Trophoblast cell (in vitro differentiated cells and primary cell): ENCODE data around the gene TEX44.
A peak's percentile ranks its signal among the peaks of the same experiment; 100 is the strongest.
"Not testable (repeated sequence)": the region's sequence is repeated elsewhere in the genome, so short reads cannot be mapped to it uniquely, and the experiment has no call there.

ENCODE experiments used
- DNase-seq, 2 donors: peaks; one replicate each; pipeline ENCODE4 v3.0.0-alpha.2; 2016
- H2AFZ ChIP-seq: 2 replicates; pipeline ENCODE4 v1.6.1; 2013; ENCODE audit warnings: low read length, moderate library complexity, mild to moderate bottlenecking; ENCODE audit not compliant: insufficient read depth, poor library complexity
- H2AK5ac ChIP-seq: 2 replicates; pipeline ENCODE4 v1.6.1; 2013; ENCODE audit warnings: mild to moderate bottlenecking, low read length
- H2BK120ac ChIP-seq: 2 replicates; pipeline ENCODE4 v1.6.1; 2013; ENCODE audit warnings: low read length, mild to moderate bottlenecking, moderate library complexity; ENCODE audit not compliant: insufficient read depth, poor library complexity
- H2BK12ac ChIP-seq: 2 replicates; pipeline ENCODE4 v1.6.1; 2013; ENCODE audit warnings: mild to moderate bottlenecking, low read length, moderate library complexity
- H2BK5ac ChIP-seq: 2 replicates; pipeline ENCODE4 v1.6.1; 2013; ENCODE audit warnings: low read length, low read depth, moderate library complexity, mild to moderate bottlenecking; ENCODE audit not compliant: poor library complexity
- H3K14ac ChIP-seq: 2 replicates; pipeline ENCODE4 v1.6.1; 2013; ENCODE audit warnings: mild to moderate bottlenecking, low read length
- H3K18ac ChIP-seq: 2 replicates; pipeline ENCODE4 v1.6.1; 2013; ENCODE audit warnings: mild to moderate bottlenecking, low read length
- H3K23ac ChIP-seq: 2 replicates; pipeline ENCODE4 v1.6.1; 2013; ENCODE audit warnings: low read length
- H3K27ac ChIP-seq: 2 replicates; pipeline ENCODE4 v1.5.1; 2013; ENCODE audit warnings: low read depth, mild to moderate bottlenecking, inconsistent platforms, low read length, moderate library complexity
- H3K27me3 ChIP-seq: 2 replicates; pipeline ENCODE4 v1.6.1; 2013; ENCODE audit warnings: inconsistent platforms, mild to moderate bottlenecking, low read length, moderate library complexity; ENCODE audit not compliant: insufficient read depth
- H3K36me3 ChIP-seq, 2 experiments: 1 replicate in 1 of 2; 2 replicates in 1 of 2; pipeline ENCODE4 v1.6.1; 2013; ENCODE audit warnings: low read length in 2 of 2, mild to moderate bottlenecking in 2 of 2, moderate library complexity in 1 of 2; ENCODE audit not compliant: insufficient read depth in 2 of 2, control insufficient read depth in 1 of 2
- H3K4ac ChIP-seq: 2 replicates; pipeline ENCODE4 v1.6.1; 2013; ENCODE audit warnings: low read depth, mild to moderate bottlenecking, low read length, moderate library complexity
- H3K4me1 ChIP-seq, 2 experiments: 1 replicate in 1 of 2; 2 replicates in 1 of 2; pipeline ENCODE4 v1.6.1; 2013; ENCODE audit warnings: low read length in 2 of 2, mild to moderate bottlenecking in 2 of 2, moderate library complexity in 1 of 2; ENCODE audit not compliant: insufficient read depth in 2 of 2, control insufficient read depth in 1 of 2
- H3K4me2 ChIP-seq: 2 replicates; pipeline ENCODE4 v1.6.1; 2013; ENCODE audit warnings: inconsistent platforms, mild to moderate bottlenecking, low read length, moderate library complexity
- H3K4me3 ChIP-seq: 2 replicates; pipeline ENCODE4 v1.5.1; 2013; ENCODE audit warnings: mild to moderate bottlenecking, low read depth, low read length, inconsistent platforms
- H3K79me1 ChIP-seq: one replicate; pipeline ENCODE4 v1.6.1; 2013; ENCODE audit warnings: low read length
- H3K79me2 ChIP-seq: 2 replicates; pipeline ENCODE4 v1.6.1; 2013; ENCODE audit warnings: low read length, mild to moderate bottlenecking; ENCODE audit not compliant: control insufficient read depth, insufficient read depth, poor library complexity
- H3K9ac ChIP-seq: 2 replicates; pipeline ENCODE4 v1.6.1; 2013; ENCODE audit warnings: mild to moderate bottlenecking, low read length
- H3K9me3 ChIP-seq: 2 replicates; pipeline ENCODE4 v1.6.1; 2013; ENCODE audit warnings: low read depth, mild to moderate bottlenecking, control low read depth, inconsistent platforms, low read length; ENCODE audit not compliant: insufficient read depth
- H4K12ac ChIP-seq: 2 replicates; pipeline ENCODE4 v1.6.1; 2013; ENCODE audit warnings: low read depth, mild to moderate bottlenecking, low read length, moderate library complexity
- H4K8ac ChIP-seq: 2 replicates; pipeline ENCODE4 v1.6.1; 2013; ENCODE audit warnings: low read depth, mild to moderate bottlenecking, low read length, moderate library complexity
- H4K91ac ChIP-seq: one replicate; pipeline ENCODE4 v1.6.1; 2013; ENCODE audit warnings: low read depth, mild to moderate bottlenecking, low read length, moderate library complexity
- WGBS: extraction: QIAGEN DNeasy Blood & Tissue Kit; methylation state at CpG from one replicate; pipeline ENCODE4 v1.1.7; 2013; ENCODE audit warnings: missing lambda C conversion rate; ENCODE audit not compliant: insufficient read length, insufficient coverage; ENCODE audit errors: extremely low coverage; 5-methylcytosine and 5-hydroxymethylcytosine counted together

Gene TEX44

GRCh38 chr2:231554748-231555545 lies 37.7 kb upstream of the TEX44 start:
- Histone ChIP-seq H2BK5ac (no peak overlapping the region), H3K4me1 (no peaks in the 10 kb centered on the region), H3K23ac (no peak overlapping the region), H2AK5ac (no peak overlapping the region), H3K27me3 (no peaks in the 10 kb centered on the region), H4K12ac (no peak overlapping the region), H2BK120ac (no peak overlapping the region), H4K8ac (no peak overlapping the region), H2BK12ac (no peak overlapping the region), H3K18ac (no peak overlapping the region), H4K91ac (no peak overlapping the region), H3K4me3 (no peak overlapping the region), H3K79me1 (no peaks in the 10 kb centered on the region), H3K9ac (no peak overlapping the region), H2AFZ (no peak overlapping the region), H3K27ac (no peak overlapping the region), H3K9me3 (no peaks in the 10 kb centered on the region), H3K4me2 (no peak overlapping the region), H3K79me2 (no peaks in the 10 kb centered on the region), H3K4ac (no peak overlapping the region), H3K14ac (no peak overlapping the region), H3K36me3 (no peaks in the 10 kb centered on the region)
- WGBS = no CpG with 5 or more reads among the region's 14 CpGs
- DNase-seq = no peak

DNA sequence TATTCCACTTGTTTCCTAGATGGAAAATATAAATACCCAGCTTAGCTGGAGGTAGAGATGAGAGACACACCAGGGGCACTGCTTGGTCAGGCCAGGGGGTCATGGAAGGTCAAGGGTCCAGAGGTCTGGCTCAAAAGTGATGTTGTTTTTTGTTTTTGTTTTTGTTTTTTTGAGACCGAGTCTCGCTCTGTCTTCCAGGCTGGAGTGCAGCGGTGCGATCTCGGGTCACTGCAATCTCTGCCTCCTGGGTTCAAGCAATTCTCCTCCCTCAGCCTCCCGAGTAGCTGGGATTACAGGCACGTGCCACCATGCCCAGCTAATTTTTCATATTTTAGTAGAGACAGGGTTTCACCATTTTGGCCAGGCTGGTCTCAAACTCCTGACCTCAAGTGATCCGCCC lies 36.2 kb upstream of the TEX44 start:
- H4K8ac ChIP-seq, H3K14ac ChIP-seq, DNase-seq, H4K91ac ChIP-seq, H3K27ac ChIP-seq, H3K79me2 ChIP-seq, H3K23ac ChIP-seq, H2BK12ac ChIP-seq, H2BK5ac ChIP-seq, H3K18ac ChIP-seq, H3K4me3 ChIP-seq, H2AK5ac ChIP-seq, H3K9me3 ChIP-seq, H3K36me3 ChIP-seq, H4K12ac ChIP-seq, H3K9ac ChIP-seq, H3K4ac ChIP-seq, H3K4me2 ChIP-seq, H2BK120ac ChIP-seq, H3K79me1 ChIP-seq, H3K27me3 ChIP-seq, H3K4me1 ChIP-seq, H2AFZ ChIP-seq: not testable (repeated sequence)
- WGBS = no CpG with 5 or more reads among the region's 8 CpGs

DNA sequence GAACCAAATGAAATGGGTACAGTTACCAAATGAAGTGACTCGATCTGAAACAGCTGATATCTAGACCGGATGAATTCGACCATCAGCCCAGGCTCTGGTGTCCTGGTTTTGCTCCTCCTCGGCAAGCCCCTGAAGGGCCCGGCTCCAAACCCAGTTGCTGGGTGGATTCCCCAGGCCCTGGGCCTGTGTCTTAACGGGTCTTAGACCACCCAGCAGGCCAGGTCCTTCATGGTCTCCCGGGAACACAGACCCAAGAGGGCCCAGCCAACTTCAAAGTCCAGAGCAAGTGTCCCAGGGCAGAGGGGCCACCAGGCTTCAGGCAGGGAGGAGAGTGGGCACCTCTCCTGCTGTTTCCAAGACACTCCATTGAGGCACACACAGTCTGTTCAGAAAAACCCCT lies 35.7 kb upstream of the TEX44 start:
- no peak overlapping the region for H3K9ac ChIP-seq
- H4K91ac ChIP-seq = no peak overlapping the region
- H3K4me1 ChIP-seq = no peaks in the 10 kb centered on the region
- H2AFZ ChIP-seq = no peak overlapping the region
- H3K27me3 ChIP-seq = no peaks in the 10 kb centered on the region
- no peaks in the 10 kb centered on the region for H3K79me1 ChIP-seq
- no peaks in the 10 kb centered on the region for H3K9me3 ChIP-seq
- no peak for DNase-seq
- H3K79me2 ChIP-seq = no peaks in the 10 kb centered on the region
- H3K27ac ChIP-seq = no peak overlapping the region
- no peak overlapping the region for H2BK120ac ChIP-seq
- H4K8ac ChIP-seq = no peak overlapping the region
- no peaks in the 10 kb centered on the region for H3K36me3 ChIP-seq
- H2AK5ac ChIP-seq = no peak overlapping the region
- no peak overlapping the region for H3K23ac ChIP-seq
- WGBS = no CpG with 5 or more reads among the region's 7 CpGs
- H2BK12ac ChIP-seq = no peak overlapping the region
- H2BK5ac ChIP-seq = no peak overlapping the region
- H3K18ac ChIP-seq = no peak overlapping the region
- H3K14ac ChIP-seq = no peak overlapping the region
- H3K4ac ChIP-seq = no peak overlapping the region
- no peak overlapping the region for H3K4me2 ChIP-seq
- H4K12ac ChIP-seq = no peak overlapping the region
- H3K4me3 ChIP-seq = no peak overlapping the region

DNA sequence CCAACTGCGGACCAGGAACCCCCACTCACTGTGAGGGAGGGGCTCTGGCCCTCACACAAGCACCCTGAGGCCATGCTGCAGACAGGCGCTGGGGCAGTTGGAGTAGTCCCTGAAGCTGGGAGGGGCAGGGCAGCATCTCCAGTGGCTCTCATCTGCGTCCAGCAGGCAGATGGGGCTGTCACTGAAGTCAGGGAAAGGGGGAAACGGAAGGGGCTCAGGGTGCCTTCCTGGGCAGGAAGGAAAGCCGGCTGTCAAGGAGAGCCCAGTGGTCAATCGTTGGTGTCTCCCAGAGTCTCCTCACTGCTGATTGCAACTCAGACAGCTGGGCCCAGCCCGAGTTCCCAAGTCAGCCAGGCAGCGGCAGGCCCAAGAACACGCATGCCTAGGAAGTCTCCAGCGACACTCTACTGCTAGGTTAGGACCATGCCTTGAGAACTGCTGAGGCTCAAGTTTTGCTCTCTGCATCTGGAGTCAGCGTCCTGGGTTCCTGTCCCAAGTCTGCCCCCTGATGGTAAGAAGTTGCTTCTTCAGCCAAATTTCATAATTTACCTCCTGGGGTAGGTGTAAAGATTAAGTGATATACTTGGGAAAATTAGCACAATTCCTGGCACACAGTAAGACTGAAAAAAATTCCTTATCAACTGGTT lies 35.0 kb upstream of the TEX44 start:
- no peak overlapping the region for H4K12ac ChIP-seq
- H3K79me2 ChIP-seq = no peaks in the 10 kb centered on the region
- H3K36me3 ChIP-seq = no peaks in the 10 kb centered on the region
- H3K14ac ChIP-seq = no peak overlapping the region
- H3K4me1 ChIP-seq = no peaks in the 10 kb centered on the region
- no peak overlapping the region for H4K91ac ChIP-seq
- no peak overlapping the region for H3K4me3 ChIP-seq
- no peak overlapping the region for H3K27ac ChIP-seq
- H3K23ac ChIP-seq = no peak overlapping the region
- no peak overlapping the region for H3K18ac ChIP-seq
- peak overlapping the region; percentile 11 for H2AFZ ChIP-seq
- H2AK5ac ChIP-seq = no peak overlapping the region
- H3K9me3 ChIP-seq = no peaks in the 10 kb centered on the region
- no peak overlapping the region for H3K4me2 ChIP-seq
- no peak overlapping the region for H4K8ac ChIP-seq
- no CpG with 5 or more reads among the region's 11 CpGs for whole genome bisulfite sequencing
- H3K27me3 ChIP-seq = no peaks in the 10 kb centered on the region
- no peak overlapping the region for H3K4ac ChIP-seq
- no peak overlapping the region for H2BK120ac ChIP-seq
- H2BK5ac ChIP-seq = no peak overlapping the region
- H2BK12ac ChIP-seq = no peak overlapping the region
- H3K9ac ChIP-seq = no peak overlapping the region
- DNase-seq = peak; percentile 60 to 90
- no peaks in the 10 kb centered on the region for H3K79me1 ChIP-seq
